SKM-1 (cell line): ENCODE results near the gene DTNBP1.
A peak's percentile ranks its signal among the peaks of the same experiment; 100 is the strongest.

Experiments used
- DNase-seq: peaks from one replicate; lab custom pipeline; 2025; ENCODE audit not compliant: unreplicated experiment; lab: John Stamatoyannopoulos, UW

DTNBP1 gene

GRCh38 chr6:15561447-15562199, 101.2 kb downstream of the DTNBP1 start:
- DNase-seq, result no peak

DNA sequence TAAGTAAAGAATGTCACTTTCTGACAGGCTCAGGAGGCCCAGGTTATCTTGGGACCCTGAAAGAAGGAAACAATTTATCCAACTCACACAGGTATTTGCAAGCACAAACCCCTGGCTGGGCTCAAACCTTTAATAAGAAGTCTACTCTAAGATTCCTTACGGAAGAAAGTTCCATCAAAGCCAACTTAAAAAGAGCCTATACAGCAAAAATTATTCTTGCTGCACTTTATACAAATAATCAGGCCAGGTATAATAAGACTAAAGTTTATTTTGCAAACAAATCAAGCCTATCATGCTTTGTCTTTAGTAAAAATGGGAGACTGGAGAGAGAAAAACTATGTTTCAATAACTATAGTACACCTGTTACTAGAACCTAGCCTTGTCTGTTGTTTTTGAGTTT, 102.1 kb downstream of the DTNBP1 start:
- no peak for DNase-seq

DNA sequence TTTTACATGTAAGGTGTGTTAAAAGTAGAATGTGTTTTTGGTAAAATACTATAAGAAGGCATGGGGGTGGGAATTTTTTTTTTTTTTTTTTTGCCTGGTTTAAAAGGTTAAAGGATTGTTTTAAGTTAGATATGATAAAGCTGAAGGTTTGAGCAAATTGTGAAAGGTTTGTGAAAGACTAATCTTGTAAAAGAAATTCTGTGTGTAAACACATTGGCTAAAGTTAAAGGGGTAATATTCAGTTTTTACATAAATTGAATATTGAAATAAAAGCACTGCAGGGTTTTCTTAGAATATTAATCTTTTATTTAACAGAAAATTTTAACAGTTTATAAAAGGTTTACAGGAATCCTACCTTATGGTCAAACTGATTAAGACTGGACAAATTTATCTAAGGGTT, 105.7 kb downstream of the DTNBP1 start:
- no peak for DNase-seq

- no peak for DNase-seq
Observed at GRCh38 chr6:15556711-15557110, 106.1 kb downstream of the DTNBP1 start.

GRCh38 chr6:15555101-15556038, 107.5 kb downstream of the DTNBP1 start:
- no peak for DNase-seq

DNA sequence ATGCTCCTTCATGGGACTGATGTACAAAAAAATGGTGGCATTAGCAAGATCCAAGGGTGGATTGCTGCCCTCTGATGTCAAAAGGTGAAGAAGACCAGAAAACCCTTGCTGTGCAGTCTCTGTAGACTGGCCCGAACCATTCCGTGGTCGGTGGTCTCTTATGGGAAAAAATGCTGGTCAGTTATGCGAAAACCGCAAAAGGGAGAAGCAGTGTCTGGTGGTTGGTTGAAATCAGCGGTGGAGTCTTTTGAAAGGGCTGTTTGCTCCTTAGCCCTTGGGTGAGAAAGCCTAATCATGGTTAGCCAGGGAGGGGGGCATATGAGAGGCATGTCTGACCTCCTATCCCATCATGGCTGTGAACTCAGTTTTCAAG, 108.1 kb downstream of the DTNBP1 start:
- no peak for DNase-seq

- DNase-seq, result no peak
Observed at GRCh38 chr6:15553736-15554294, 109.0 kb downstream of the DTNBP1 start.

GRCh38 chr6:15553031-15553430, 109.8 kb downstream of the DTNBP1 start:
- no peak for DNase-seq

DNA sequence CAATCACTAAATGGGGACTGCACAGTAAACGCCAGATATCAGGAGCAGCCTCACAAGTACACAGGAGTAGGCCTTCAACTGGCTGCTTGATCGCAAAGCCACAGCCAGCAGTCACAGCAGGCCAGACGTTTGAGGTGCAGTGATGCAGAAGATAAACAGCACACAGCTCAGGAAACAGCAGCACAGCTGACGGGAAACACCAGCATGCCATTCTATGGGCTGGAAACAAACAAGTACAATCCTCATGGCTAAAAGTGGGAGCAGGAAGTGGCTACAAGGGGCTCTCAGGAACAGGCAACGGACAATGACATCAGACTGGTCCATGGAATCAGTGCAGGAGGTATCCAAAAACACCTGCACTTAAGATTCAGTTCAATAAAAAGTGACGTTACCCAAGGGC, 111.0 kb downstream of the DTNBP1 start:
- no peak for DNase-seq

DNA sequence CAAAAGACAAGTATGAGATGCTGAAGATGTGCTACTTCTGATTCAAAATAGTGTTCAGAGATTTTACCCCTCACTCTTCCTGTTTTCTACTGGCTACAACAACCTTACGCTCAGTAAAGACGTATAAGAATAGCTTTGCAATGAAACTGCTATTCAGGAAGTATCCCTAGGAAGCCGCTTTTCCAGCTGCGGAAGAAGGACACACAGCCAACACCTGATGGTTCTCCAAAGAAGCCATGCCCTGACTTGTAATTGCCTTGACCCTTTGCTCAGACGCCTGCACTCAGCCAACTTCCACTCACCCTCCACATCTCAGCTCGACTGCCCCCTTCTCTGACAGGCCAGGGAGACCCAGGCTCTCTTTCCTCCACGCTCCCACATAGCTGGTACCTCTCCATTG, 111.6 kb downstream of the DTNBP1 start:
- no peak for DNase-seq

DNA sequence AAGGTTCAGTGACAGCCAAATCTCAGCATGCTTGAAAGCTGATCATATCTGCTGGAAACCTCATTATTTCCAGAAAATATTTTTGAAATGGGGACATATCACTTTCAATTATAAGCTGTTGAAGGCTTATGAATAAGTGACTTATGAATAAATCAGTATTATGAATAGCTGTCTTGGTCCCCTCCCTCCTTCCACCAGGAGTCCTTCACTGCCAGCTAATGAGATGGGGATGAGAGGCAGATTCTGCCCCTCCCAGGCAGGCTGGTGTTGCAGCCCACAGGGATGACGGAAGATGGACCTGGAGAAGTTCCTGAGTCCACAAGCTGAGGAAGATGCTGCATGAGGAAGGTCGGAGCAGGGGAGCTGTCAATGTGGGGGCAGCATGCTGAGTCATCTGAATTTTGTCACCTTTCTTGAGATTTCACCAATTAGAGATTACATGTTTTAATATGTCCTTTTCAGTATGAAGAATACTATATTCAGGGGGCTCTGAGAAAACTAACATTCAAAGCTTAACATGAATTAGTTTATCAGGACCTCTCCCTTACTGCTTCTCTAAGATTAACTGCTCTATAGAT, 112.2 kb downstream of the DTNBP1 start:
- no peak for DNase-seq

DNA sequence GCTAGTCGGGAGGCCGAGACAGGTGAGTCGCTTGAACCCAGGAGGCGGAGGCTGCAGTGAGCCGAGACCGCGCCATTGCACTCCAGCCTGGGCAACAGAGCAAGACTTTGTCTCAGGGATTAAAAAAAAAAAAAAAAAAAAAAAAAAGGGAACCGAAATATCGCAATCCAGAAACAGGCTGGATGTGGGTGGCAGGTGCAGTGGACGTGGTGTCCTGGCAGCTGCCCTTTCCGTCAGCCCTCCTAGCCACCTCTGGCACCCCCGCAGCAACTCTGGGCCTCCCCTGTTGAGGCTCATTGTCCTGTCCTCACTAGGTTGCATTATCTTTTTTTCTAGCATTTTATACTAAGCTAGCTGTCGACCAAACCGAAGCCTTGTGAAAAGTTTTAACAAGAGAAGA, 113.5 kb downstream of the DTNBP1 start:
- DNase-seq, result no peak

GRCh38 chr6:15547400-15547799, 115.4 kb downstream of the DTNBP1 start:
- DNase-seq, result no peak

GRCh38 chr6:15546591-15546990, 116.2 kb downstream of the DTNBP1 start:
- no peak for DNase-seq

GRCh38 chr6:15544321-15544900, 118.4 kb downstream of the DTNBP1 start:
- DNase-seq, result no peak

- peak; percentile 43 for DNase-seq
Observed at GRCh38 chr6:15543332-15543917, 119.4 kb downstream of the DTNBP1 start.

GRCh38 chr6:15539722-15540270, 123.0 kb downstream of the DTNBP1 start:
- no peak for DNase-seq

GRCh38 chr6:15538766-15539495, 123.9 kb downstream of the DTNBP1 start:
- no peak for DNase-seq

DNA sequence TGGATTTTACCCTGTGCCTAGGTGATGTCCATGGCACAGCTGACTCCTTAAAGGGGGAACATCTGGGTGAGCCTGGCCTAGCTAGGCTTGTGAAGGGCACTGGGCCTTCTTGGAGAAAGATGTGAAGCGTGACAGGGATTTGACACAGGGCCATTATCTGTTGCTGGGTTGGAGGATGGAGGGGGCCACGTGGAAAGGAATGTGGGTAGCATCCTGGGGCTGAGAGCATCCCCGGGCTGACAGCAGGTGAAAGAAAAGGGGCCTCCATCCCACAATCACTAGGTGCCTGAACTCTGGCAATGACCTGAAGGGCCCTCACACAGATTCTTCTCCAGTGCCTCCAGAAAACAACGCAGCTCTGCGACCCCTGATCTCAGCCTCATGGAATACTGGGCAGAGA, 124.7 kb downstream of the DTNBP1 start:
- DNase-seq, result no peak
